ENCODE data around the gene LINC01488.

DNA sequence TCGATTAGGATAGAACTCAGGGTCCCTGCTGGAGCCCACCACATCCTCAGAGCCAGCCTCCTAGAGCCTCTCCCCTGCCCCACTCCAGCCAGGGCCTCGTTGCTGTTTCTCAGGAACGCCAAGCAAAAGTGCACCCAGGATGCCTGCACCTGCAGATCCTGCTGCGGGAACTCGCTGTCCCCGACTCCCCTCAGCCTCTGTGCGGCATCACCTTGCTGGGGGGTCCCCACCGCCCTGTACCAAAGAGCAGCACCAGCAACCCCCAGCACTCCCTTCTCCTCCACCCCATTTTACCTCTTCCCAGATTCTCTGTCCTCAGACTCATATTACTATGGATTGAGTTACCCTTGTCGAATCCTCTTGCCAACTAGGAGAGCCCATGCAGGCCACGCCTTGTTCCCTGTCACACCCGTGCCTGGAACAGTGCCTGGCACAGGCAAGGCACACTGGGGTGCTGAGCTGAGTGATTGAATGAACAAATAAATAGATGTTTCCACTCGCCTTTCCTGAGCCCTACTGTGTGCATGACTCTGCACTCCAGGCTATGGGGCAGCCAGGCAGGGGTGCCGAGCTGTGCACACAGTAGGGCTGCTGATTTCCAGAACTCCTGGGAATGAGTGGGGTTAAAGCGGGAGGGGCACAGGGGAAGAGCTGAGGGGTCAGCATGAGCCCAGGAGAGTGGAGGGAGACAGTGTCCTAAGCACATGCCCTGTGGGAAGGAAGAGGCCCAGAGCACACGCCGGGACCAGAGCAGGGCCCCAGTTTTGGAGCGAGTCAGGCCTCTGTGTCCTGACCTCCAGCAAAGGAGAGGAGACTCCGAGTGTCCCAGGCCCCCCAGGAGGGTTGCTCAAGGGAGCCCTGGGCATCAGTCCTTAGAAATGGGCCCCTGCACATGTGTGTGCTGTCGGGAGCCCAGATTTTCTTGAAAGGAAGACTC, 44.3 kb downstream of the LINC01488 start:
- no peak for TF ChIP-seq CTCF (conservative IDR thresholded peaks at IDR 0.05)
- no peak for TF ChIP-seq EZH2 (IDR thresholded peaks at IDR 0.05; ENCODE audit: low read depth)

All from PC-9 (cell line).